Measurements from ENCODE around the gene R3HDM4. TPM values are rescaled to one million over a fixed set of nuclear protein-coding genes. Genes with fewer than 3 reads are reported as not detected.

The R3HDM4 gene
- total RNA-seq, 1 experiment from 2014 or later: 57.7 TPM

DNA sequence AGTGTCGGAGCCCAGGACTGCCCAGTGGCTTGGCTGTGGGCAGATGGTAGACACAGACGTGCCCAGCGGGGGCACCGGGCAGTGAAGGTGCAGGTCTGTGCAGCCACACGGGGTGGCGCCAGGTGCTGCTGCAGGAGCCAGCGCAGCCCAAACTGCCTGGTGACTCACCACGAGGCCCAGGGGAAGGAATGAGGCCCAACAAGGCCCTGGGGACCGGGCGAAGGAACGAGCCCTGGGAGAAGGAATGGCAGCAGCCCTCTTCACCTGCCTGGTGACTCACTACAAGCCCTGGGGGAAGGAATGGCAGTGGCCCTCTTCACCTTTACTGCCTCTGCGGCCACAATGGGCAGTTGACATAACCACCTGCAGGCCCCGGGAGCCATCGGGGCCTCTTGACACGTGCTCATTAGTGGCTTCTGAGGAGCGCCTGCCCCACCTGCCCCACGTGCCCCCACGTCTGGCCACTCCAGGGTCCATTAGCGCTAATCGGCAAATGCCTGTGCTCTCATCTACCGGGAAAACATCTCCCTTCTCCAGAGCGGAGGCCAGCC lies 29.3 kb downstream of the R3HDM4 start:
- H3K27ac Mint-ChIP-seq (ENCODE audit: unreplicated experiment): peak overlapping the region; percentile 57
- intact Hi-C loops (cut with micrococcal nuclease; ENCODE audit: unreplicated experiment): no loop called here
- BruUV-seq (replicated peaks): no TSS peak
- H3K4me3 Mint-ChIP-seq (ENCODE audit: unreplicated experiment): peak overlapping the region; percentile 22
- TF ChIP-seq, protein P1, sequence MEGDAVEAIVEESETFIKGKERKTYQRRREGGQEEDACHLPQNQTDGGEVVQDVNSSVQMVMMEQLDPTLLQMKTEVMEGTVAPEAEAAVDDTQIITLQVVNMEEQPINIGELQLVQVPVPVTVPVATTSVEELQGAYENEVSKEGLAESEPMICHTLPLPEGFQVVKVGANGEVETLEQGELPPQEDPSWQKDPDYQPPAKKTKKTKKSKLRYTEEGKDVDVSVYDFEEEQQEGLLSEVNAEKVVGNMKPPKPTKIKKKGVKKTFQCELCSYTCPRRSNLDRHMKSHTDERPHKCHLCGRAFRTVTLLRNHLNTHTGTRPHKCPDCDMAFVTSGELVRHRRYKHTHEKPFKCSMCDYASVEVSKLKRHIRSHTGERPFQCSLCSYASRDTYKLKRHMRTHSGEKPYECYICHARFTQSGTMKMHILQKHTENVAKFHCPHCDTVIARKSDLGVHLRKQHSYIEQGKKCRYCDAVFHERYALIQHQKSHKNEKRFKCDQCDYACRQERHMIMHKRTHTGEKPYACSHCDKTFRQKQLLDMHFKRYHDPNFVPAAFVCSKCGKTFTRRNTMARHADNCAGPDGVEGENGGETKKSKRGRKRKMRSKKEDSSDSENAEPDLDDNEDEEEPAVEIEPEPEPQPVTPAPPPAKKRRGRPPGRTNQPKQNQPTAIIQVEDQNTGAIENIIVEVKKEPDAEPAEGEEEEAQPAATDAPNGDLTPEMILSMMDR (IDR thresholded peaks at IDR 0.05; ENCODE audit: insufficient read depth in 1 of 2, low read depth in 1 of 2, low read length in 1 of 2, severe bottlenecking in 1 of 2, unreplicated experiment in 1 of 2): peak in 1 of 2 experiments; percentile 4
- H3K4me3 ChIP-seq (ENCODE audit: low read depth, low read length): no peak overlapping the region
- H3K27me3 Mint-ChIP-seq (ENCODE audit: insufficient read depth, unreplicated experiment): no peaks in the 10 kb centered on the region
- H3K9me3 Mint-ChIP-seq (ENCODE audit: unreplicated experiment): no peaks in the 10 kb centered on the region
- no peaks in the 10 kb centered on the region for H3K27me3 ChIP-seq (replicated peaks; ENCODE audit: control insufficient read depth, insufficient read depth, low read length)
- DNase-seq: peak; percentile 82 to 90
- no peaks in the 10 kb centered on the region for H3K9me3 ChIP-seq
- ChIA-PET POLR2A (no interaction called here), CTCF (no interaction called here)
- 0 out of 2 replicates have a peak, but pooled peaks cover 1% of the 10 kb centered on the region for H3K36me3 ChIP-seq (ENCODE audit: control insufficient read depth, insufficient read depth, low read length)
- H3K4me1 Mint-ChIP-seq (ENCODE audit: low read depth, unreplicated experiment): no peaks in the 10 kb centered on the region
- peaks cover 14% of the 10 kb centered on the region for H3K4me1 ChIP-seq
- H3K36me3 Mint-ChIP-seq (ENCODE audit: insufficient read depth, unreplicated experiment): peaks cover 55% of the 10 kb centered on the region

DNA sequence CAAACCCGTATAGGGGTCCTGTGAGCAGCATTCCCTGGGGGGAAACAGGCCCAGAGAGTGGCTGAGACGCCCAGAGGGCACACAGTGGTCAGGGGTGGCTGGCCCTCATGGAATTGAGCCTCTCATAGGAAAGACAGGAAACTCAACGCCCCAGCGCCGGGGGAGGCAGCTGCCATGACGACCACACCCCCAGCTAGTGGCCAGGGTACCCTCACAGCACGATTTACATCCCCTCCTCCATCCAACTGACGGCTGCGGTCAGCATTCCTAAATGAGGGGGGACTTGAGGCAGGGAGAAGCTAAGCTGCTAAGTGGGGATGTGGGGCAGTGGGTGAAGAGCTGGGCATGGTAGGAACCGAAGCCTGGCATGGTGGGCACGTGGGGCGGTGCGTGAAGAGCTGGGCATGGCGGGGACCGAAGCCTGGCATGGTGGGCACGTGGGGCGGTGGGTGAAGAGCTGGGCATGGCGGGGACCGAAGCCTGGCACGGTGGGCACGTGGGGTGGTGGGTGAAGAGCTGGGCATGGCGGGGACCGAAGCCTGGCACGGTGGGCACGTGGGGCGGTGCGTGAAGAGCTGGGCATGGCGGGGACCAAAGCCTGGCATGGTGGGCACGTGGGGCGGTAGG lies 30.0 kb downstream of the R3HDM4 start:
- H3K4me3 ChIP-seq (ENCODE audit: low read depth, low read length): no peak overlapping the region
- H3K27ac Mint-ChIP-seq (ENCODE audit: unreplicated experiment): peak overlapping the region; percentile 57
- TF ChIP-seq, protein P1 (IDR thresholded peaks at IDR 0.05; ENCODE audit: insufficient read depth in 1 of 2, low read depth in 1 of 2, low read length in 1 of 2, severe bottlenecking in 1 of 2, unreplicated experiment in 1 of 2): no peak
- ChIA-PET CTCF (no interaction called here), POLR2A (no interaction called here)
- no peaks in the 10 kb centered on the region for H3K27me3 ChIP-seq (replicated peaks; ENCODE audit: control insufficient read depth, insufficient read depth, low read length)
- H3K36me3 Mint-ChIP-seq (ENCODE audit: insufficient read depth, unreplicated experiment): peaks cover 55% of the 10 kb centered on the region
- H3K4me1 ChIP-seq: peaks cover 14% of the 10 kb centered on the region
- 0 out of 2 replicates have a peak, but pooled peaks cover 1% of the 10 kb centered on the region for H3K36me3 ChIP-seq (ENCODE audit: control insufficient read depth, insufficient read depth, low read length)
- no peaks in the 10 kb centered on the region for H3K27me3 Mint-ChIP-seq (ENCODE audit: insufficient read depth, unreplicated experiment)
- H3K9me3 ChIP-seq: no peaks in the 10 kb centered on the region
- no peaks in the 10 kb centered on the region for H3K9me3 Mint-ChIP-seq (ENCODE audit: unreplicated experiment)
- intact Hi-C loops (cut with micrococcal nuclease; ENCODE audit: unreplicated experiment): no loop called here
- H3K4me1 Mint-ChIP-seq (ENCODE audit: low read depth, unreplicated experiment): no peaks in the 10 kb centered on the region
- no peak for DNase-seq
- H3K4me3 Mint-ChIP-seq (ENCODE audit: unreplicated experiment): no peak overlapping the region
- no TSS peak for BruUV-seq (replicated peaks)

DNA sequence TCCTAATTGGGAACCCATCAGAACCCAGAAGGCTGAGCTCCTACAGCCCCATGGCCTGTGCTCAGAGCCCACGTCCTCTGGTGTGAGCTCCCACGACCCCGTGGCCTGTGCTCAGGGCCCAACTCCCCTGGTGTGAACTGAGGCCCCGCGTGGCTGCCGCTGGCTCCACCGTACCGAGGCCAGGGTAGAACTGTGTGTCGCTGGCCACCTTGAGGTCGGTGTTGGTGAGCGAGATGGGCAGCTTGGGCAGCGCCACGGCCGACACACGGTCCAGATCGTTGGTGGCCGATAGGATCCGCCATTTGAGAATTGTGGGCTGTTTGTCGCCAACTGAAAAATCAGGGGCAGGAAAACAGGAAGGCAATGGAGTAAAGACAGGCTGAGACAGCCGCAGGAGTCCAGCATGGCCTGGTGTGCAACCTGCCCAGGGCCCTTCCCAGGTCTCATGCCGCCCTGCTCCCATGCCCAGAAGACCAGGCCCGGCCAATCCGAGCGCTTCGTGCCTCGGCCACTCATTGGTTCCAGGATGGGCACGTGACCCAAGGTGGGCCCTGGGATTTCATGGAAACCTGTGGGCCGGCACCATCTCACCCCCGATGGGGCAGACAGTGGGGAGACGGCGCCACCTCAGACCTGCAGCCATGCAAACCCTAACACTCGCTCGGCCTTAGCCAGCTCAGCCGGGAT lies 31.5 kb downstream of the R3HDM4 start:
- Mint-ChIP-seq H3K9me3 (ENCODE audit: unreplicated experiment) (no peaks in the 10 kb centered on the region), H3K4me1 (ENCODE audit: low read depth, unreplicated experiment) (no peaks in the 10 kb centered on the region), H3K4me3 (ENCODE audit: unreplicated experiment) (no peak overlapping the region), H3K27me3 (ENCODE audit: insufficient read depth, unreplicated experiment) (no peaks in the 10 kb centered on the region), H3K27ac (ENCODE audit: unreplicated experiment) (no peak overlapping the region), H3K36me3 (ENCODE audit: insufficient read depth, unreplicated experiment) (peaks cover 45% of the 10 kb centered on the region)
- DNase-seq: no peak
- no peaks in the 10 kb centered on the region for H3K9me3 ChIP-seq
- intact Hi-C loops (cut with micrococcal nuclease; ENCODE audit: unreplicated experiment): no loop called here
- TF ChIP-seq, protein P1 (IDR thresholded peaks at IDR 0.05; ENCODE audit: insufficient read depth in 1 of 2, low read depth in 1 of 2, low read length in 1 of 2, severe bottlenecking in 1 of 2, unreplicated experiment in 1 of 2): no peak
- H3K4me3 ChIP-seq (ENCODE audit: low read depth, low read length): no peak overlapping the region
- no peaks in the 10 kb centered on the region for H3K27me3 ChIP-seq (replicated peaks; ENCODE audit: control insufficient read depth, insufficient read depth, low read length)
- BruUV-seq (replicated peaks): no TSS peak
- 0 out of 2 replicates have a peak, but pooled peaks cover 1% of the 10 kb centered on the region for H3K36me3 ChIP-seq (ENCODE audit: control insufficient read depth, insufficient read depth, low read length)
- CTCF ChIA-PET: interaction anchor here (0.7 kb wide), 1 partner anchor 135 kb away, joined by 3 read pairs; no protein-coding TSS in a partner anchor
- peaks cover 14% of the 10 kb centered on the region for H3K4me1 ChIP-seq
- POLR2A ChIA-PET: no interaction called here
